ENCODE data around the gene CDC42. TPM values are rescaled to one million over a fixed set of nuclear protein-coding genes. Genes with fewer than 3 reads are reported as not detected.

CDC42 gene
- total and polyA plus RNA-seq, 9 of the 15 experiments (the other 6 are each of a cell fraction or from before 2014, with no cell fraction given): 186 to 398 (median 325) TPM

DNA sequence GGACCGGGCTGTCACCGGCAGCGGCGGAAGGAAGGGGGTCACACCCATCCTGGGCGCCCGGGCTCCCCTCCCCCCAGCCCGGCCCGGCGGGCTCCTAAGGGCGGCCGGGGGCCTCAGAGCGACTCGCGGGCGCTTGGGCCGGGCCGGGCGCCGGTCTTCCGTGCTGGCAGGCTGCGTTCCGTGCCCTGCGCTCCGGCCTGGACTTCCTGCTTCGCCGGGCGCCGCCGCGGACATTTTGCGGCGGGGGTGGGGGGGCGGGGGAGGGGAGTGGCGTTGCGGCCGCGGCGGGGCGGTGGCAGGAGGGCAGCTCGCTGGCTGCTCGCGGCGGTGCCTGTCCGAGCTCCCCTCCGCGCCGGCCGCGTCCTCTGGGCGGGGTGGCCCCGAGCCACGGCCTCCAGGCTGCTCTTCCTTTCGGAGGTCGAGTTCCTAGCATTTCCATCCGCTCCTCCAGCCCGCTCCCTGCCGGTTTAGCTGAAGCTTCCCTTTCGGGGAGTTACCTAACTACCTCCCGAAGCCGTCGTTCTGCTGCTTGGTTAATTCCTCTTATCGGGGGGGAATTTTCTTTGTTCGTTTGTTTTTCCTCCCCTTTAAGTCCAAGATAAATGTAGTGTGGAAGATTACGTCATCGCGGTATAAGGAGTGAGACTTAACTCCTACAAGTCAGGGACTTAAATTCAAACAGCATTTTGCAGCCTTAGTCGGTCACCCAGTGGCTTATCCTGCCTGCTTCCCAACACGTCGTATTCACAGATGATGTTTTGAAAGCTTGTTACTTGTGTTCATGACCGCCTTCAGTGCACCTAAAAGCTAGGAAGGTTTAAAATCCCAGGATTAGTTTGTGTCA is 730 bp downstream of the CDC42 start (continued):
- TF ChIP-seq GABPB2 (CRISPR knock-in tag; conservative IDR thresholded peaks at IDR 0.05) (no peak), BRF2 (IDR thresholded peaks at IDR 0.05; ENCODE audit: borderline replicate concordance, insufficient read depth, insufficient read length) (no peak), ZNF436 (CRISPR knock-in tag; IDR thresholded peaks at IDR 0.05) (no peak), CREB3L1 (IDR thresholded peaks at IDR 0.05; ENCODE audit: borderline replicate concordance, low read depth) (peak; percentile 29; the same call in 1 of the 2 replicates), ZNF655 (CRISPR knock-in tag; IDR thresholded peaks at IDR 0.05) (no peak), ETV6 (IDR thresholded peaks at IDR 0.05; ENCODE audit: borderline replicate concordance in 1 of 2, low read depth in 2 of 2, low read length in 1 of 2) (no peak), ETV6 (CRISPR knock-in tag; IDR thresholded peaks at IDR 0.05; ENCODE audit: borderline replicate concordance) (no peak), PATZ1 (CRISPR knock-in tag; IDR thresholded peaks at IDR 0.05; ENCODE audit: borderline replicate concordance) (no peak), CBX5 (IDR thresholded peaks at IDR 0.05; ENCODE audit: borderline replicate concordance, low read depth) (no peak), POLR2AphosphoS5 (IDR thresholded peaks at IDR 0.05; ENCODE audit: control insufficient read depth, insufficient read depth, low read depth, low read length) (no peak), ARID1B (IDR thresholded peaks at IDR 0.05) (peak; percentile 67), RBM34 (IDR thresholded peaks at IDR 0.05; ENCODE audit: borderline replicate concordance, insufficient read depth, low read length) (no peak), ZNF707 (CRISPR knock-in tag; conservative IDR thresholded peaks at IDR 0.05) (no peak), ZNF512 (tag; IDR thresholded peaks at IDR 0.05) (no peak)
- TF ChIP-seq, protein P1, sequence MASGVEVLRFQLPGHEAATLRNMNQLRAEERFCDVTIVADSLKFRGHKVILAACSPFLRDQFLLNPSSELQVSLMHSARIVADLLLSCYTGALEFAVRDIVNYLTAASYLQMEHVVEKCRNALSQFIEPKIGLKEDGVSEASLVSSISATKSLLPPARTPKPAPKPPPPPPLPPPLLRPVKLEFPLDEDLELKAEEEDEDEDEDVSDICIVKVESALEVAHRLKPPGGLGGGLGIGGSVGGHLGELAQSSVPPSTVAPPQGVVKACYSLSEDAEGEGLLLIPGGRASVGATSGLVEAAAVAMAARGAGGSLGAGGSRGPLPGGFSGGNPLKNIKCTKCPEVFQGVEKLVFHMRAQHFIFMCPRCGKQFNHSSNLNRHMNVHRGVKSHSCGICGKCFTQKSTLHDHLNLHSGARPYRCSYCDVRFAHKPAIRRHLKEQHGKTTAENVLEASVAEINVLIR (CRISPR knock-in tag; IDR thresholded peaks at IDR 0.05): no peak
